Thymus (tissue), 14 donors: Measurements from ENCODE around the gene LDLRAP1. TPM values are rescaled to one million over a fixed set of nuclear protein-coding genes. Genes with fewer than 3 reads are reported as not detected.
A peak's percentile ranks its signal among the peaks of the same experiment; 100 is the strongest.

ENCODE experiments used
- DNase-seq, 9 donors: peaks; one replicate each; pipeline ENCODE4 v3.0.0-alpha.2; 2013; ENCODE audit warnings: low spot score in 9 of 9, low read depth in 6 of 9, missing footprints in 1 of 9
- H3K27ac ChIP-seq, 2 donors: one replicate each; pipeline ENCODE4 v1.5.1; 2013; ENCODE audit warnings: control low read depth in 1 of 2, low read depth in 1 of 2, low read length in 1 of 2, mild to moderate bottlenecking in 1 of 2, moderate library complexity in 1 of 2
- H3K27me3 ChIP-seq, 2 donors: one replicate each; pipeline ENCODE4 v1.5.1; 2013; ENCODE audit warnings: low read length in 1 of 2; ENCODE audit not compliant: control insufficient read depth in 2 of 2, insufficient read depth in 1 of 2
- H3K36me3 ChIP-seq, 2 donors: one replicate each; pipeline ENCODE4 v1.5.1; 2013; ENCODE audit warnings: low read length in 1 of 2, mild to moderate bottlenecking in 1 of 2, moderate library complexity in 1 of 2; ENCODE audit not compliant: control insufficient read depth in 2 of 2, insufficient read depth in 2 of 2
- H3K4me1 ChIP-seq, 2 donors: one replicate each; pipeline ENCODE4 v1.5.1; 2013; ENCODE audit warnings: low read length in 2 of 2; ENCODE audit not compliant: control insufficient read depth in 2 of 2, insufficient read depth in 2 of 2
- H3K4me3 ChIP-seq, 2 donors: one replicate each; pipeline ENCODE4 v1.5.1; 2013; ENCODE audit warnings: low read length in 2 of 2, control low read depth in 1 of 2, mild to moderate bottlenecking in 1 of 2
- H3K9me3 ChIP-seq, 2 donors: one replicate each; pipeline ENCODE4 v1.5.1; 2013; ENCODE audit warnings: low read length in 1 of 2, mild to moderate bottlenecking in 1 of 2; ENCODE audit not compliant: control insufficient read depth in 2 of 2, insufficient read depth in 1 of 2
- WGBS: extraction: QIAGEN DNeasy Blood & Tissue Kit; methylation state at CpG from one replicate; pipeline ENCODE4 v1.1.7; 2013; 5-methylcytosine and 5-hydroxymethylcytosine counted together
- long read RNA-seq, 10 donors: transcript quantifications; one replicate each; lab custom pipeline, GENCODE V29; 2026
- polyA plus RNA-seq: library from polyadenylated mRNA; stranded (reverse); fragments of 200-250 nt; gene quantifications from one replicate; pipeline ENCODE4 v1.2.3, GENCODE V29; 2013
- total RNA-seq: library from RNA; stranded (reverse); fragments of 120-200 nt; gene quantifications from one replicate; pipeline ENCODE4 v1.2.4, GENCODE V29; 2013
- donor health status: healthy.

Gene LDLRAP1
- total RNA-seq (4.3 TPM), polyA plus RNA-seq (31.6 TPM)
- long read RNA-seq, donor 1, result 0 reads
- long read RNA-seq, donor 2, partial matches to known transcripts, result 0 of 4 reads
- long read RNA-seq, donor 2, other reads (novel, unspliced or antisense), result 0 of 4 reads
- long read RNA-seq, donor 3, partial matches to known transcripts, result 0 of 2 reads
- long read RNA-seq, donor 3, other reads (novel, unspliced or antisense), result 0 of 2 reads
- long read RNA-seq, donor 4, result 0 reads
- long read RNA-seq, donor 5, transcript LDLRAP1-201 (9 exons, 2,940 nt), result major isoform, 8 of 10 reads
- long read RNA-seq, donor 5, partial matches to known transcripts, result 0 of 10 reads
- long read RNA-seq, donor 5, other reads (novel, unspliced or antisense), result 0 of 10 reads
- long read RNA-seq, donor 6, partial matches to known transcripts, result 0 of 3 reads
- long read RNA-seq, donor 6, other reads (novel, unspliced or antisense), result 0 of 3 reads
- long read RNA-seq, donor 7, partial matches to known transcripts, result 0 of 1 reads
- long read RNA-seq, donor 7, other reads (novel, unspliced or antisense), result 0 of 1 reads
- long read RNA-seq, donor 8, partial matches to known transcripts, result 0 of 2 reads
- long read RNA-seq, donor 8, other reads (novel, unspliced or antisense), result 0 of 2 reads
- long read RNA-seq, donor 9, result 0 reads
- long read RNA-seq, donor 10, partial matches to known transcripts, result 11 of 12 reads
- long read RNA-seq, donor 10, other reads (novel, unspliced or antisense), result 0 of 12 reads

DNA sequence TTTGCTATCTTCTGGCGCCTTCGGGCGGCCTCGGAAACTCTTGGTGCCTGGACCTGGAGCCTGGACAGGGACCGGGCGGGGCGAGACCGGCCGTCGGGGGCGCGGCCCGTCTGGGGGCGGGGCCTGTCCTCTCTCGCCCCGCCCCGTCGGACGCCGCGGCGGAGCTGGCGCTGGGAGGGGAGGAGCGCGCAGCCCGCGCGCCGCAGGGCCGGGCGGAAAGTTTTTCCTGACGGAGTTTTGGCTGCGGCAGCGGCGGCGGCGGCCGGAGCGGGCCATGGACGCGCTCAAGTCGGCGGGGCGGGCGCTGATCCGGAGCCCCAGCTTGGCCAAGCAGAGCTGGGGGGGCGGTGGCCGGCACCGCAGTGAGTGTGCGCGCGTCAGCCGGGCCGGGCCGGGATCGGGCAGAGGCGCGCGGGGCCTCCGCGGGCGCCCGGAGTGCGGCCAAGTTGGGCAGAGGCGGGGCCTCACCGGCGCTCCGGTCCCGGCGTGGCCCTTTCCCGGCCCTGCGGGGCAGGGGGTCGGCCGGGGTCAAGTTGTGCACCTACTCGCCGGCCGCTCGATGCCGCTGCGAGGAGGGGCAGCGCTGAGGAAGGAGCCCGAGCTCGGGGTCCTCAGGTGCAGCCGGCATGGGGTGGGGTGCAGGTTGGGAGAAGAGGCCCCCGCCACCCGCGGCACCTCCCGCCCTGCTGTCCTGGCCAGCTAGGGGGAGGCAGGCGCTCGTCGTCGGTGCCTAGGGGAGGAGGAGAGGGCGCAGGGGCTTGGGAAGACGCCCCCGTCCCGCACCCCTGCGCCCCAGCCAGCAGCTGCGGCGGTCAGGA, at the start of gene LDLRAP1:
Gene LDLRAP1, plus strand, starts transcription at position 182 of the 818 bp plus-strand sequence. Its CDS starts 93 bp downstream, at position 275.
- Histone ChIP-seq H3K27ac (peak within 1 kb of the TSS in 1 of 2 donors; percentile 52), H3K27me3 (peaks cover 34 to 64% of the 10 kb centered on the region in 2 donors), H3K4me3 (peak within 1 kb of the TSS; percentile 38 to 67), H3K36me3 (no peaks in the 10 kb centered on the region), H3K9me3 (no peaks in the 10 kb centered on the region), H3K4me1 (peaks cover 9 to 10% of the 10 kb centered on the region in 2 donors)
- WGBS, result under 1% methylated on average over 99 of the region's 99 CpGs
- peak in 1 of 9 donors; percentile 51 for DNase-seq

DNA sequence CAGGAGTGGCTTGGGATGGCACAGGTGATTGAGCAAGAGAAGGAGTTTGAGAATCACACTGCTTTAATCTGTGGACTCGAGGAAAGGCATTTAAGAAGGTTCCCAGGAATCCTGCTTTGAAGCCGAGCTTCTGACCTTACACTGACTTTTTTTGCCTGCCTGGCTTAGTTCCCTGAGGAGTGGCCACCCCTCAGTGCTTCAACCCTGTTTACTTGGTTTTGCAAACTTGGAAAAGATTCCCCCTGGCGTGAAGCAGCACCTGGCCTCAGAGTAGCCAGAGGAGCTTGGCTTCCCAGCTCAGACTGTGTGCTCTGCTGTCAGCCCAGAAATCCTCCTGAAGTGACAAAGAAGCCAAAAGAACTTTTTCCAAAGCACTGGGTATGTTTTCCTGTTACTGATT, 48.5 kb upstream of the LDLRAP1 start:
- DNase-seq, result no peak
- Histone ChIP-seq H3K36me3 (peaks cover 59 to 76% of the 10 kb centered on the region in 2 donors), H3K27ac (peak overlapping the region; percentile 18 to 26), H3K9me3 (no peaks in the 10 kb centered on the region), H3K4me3 (no peak overlapping the region), H3K27me3 (no peaks in the 10 kb centered on the region), H3K4me1 (no peaks in the 10 kb centered on the region)
- 93% methylated on average over 3 of the region's 3 CpGs for WGBS

DNA sequence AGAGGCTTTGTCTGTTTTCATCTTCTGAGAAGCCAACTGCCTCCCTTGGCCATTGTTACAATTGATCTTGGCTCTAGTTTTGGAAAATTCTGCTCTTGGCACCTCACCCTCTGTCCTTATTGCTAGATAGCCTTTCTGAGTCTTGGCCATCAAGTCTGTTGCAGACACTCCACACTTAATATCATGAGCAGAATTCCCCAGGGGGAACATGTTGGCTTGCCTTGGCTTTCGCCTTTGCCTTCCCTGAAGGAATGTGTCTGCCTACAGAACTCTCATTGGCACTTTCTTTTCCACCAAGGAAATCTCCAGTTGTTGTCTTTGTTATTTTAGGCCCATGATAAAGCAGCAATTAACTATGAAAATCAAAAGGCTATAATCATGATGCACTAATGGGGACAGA, 42.7 kb upstream of the LDLRAP1 start:
- peaks cover 28 to 49% of the 10 kb centered on the region in 2 donors for H3K36me3 ChIP-seq
- H3K27ac ChIP-seq, result no peak overlapping the region
- WGBS, result 95% methylated on average over 1 of the region's 1 CpG
- H3K9me3 ChIP-seq, result no peaks in the 10 kb centered on the region
- no peak for DNase-seq
- H3K4me3 ChIP-seq, result no peak overlapping the region
- H3K27me3 ChIP-seq, result no peaks in the 10 kb centered on the region
- peaks cover 2 to 14% of the 10 kb centered on the region in 2 donors for H3K4me1 ChIP-seq

DNA sequence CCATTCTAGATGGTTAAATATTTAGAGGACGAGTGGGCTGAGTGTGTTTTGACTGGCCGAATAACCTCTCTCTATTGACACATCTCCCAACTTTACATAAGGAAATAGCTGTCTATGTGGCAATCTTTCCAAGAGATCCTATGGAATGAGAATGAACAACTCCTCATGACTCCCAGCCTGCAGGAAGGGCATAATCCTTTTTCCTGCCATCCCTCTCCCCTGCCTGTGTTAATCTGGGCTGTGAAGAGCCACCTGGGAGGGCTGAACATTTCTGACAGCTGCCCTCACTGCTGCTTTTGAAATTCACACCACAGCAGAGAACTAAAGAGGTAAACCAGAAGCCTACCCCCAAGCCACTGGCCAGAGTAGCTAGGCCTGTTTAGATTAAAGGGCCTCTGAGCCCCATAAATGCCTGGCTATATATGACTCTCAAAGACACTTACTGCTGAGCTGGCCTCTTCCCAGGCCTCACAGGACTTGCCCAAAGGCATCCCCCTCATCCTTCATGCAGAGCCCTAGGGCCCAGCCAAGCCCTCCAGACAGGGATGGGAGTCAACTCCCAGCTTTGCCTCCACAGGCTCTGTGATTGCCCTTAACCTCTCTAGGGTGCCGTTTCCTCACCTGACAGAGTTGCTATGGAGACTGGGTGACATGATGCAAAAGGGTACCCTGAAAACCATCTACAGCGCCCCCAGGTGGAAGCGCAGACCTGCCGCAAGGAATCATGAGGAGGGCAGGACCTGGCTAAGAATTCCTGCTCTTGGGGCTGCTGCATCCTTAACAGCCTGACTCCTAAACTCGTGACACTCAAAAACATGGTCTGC, 42.0 kb upstream of the LDLRAP1 start:
- no peaks in the 10 kb centered on the region for H3K27me3 ChIP-seq
- WGBS, result 95% methylated on average over 7 of the region's 7 CpGs
- peaks cover 0 to 4% of the 10 kb centered on the region in 2 donors for H3K9me3 ChIP-seq
- peaks cover 23 to 44% of the 10 kb centered on the region in 2 donors for H3K36me3 ChIP-seq
- DNase-seq, result no peak
- peaks cover 2 to 22% of the 10 kb centered on the region in 2 donors for H3K4me1 ChIP-seq
- no peak overlapping the region for H3K4me3 ChIP-seq
- H3K27ac ChIP-seq, result no peak overlapping the region

GRCh38 chr1:25502957-25503356, 40.4 kb upstream of the LDLRAP1 start:
- H3K4me3 ChIP-seq, result no peak overlapping the region
- H3K36me3 ChIP-seq, result peaks cover 18 to 33% of the 10 kb centered on the region in 2 donors
- DNase-seq, result no peak
- H3K27me3 ChIP-seq, result no peaks in the 10 kb centered on the region
- peaks cover 0 to 4% of the 10 kb centered on the region in 2 donors for H3K9me3 ChIP-seq
- peak overlapping the region in 1 of 2 donors; percentile 21 for H3K27ac ChIP-seq
- 80% methylated on average over 4 of the region's 4 CpGs for whole genome bisulfite sequencing
- H3K4me1 ChIP-seq, result peaks cover 2 to 24% of the 10 kb centered on the region in 2 donors

DNA sequence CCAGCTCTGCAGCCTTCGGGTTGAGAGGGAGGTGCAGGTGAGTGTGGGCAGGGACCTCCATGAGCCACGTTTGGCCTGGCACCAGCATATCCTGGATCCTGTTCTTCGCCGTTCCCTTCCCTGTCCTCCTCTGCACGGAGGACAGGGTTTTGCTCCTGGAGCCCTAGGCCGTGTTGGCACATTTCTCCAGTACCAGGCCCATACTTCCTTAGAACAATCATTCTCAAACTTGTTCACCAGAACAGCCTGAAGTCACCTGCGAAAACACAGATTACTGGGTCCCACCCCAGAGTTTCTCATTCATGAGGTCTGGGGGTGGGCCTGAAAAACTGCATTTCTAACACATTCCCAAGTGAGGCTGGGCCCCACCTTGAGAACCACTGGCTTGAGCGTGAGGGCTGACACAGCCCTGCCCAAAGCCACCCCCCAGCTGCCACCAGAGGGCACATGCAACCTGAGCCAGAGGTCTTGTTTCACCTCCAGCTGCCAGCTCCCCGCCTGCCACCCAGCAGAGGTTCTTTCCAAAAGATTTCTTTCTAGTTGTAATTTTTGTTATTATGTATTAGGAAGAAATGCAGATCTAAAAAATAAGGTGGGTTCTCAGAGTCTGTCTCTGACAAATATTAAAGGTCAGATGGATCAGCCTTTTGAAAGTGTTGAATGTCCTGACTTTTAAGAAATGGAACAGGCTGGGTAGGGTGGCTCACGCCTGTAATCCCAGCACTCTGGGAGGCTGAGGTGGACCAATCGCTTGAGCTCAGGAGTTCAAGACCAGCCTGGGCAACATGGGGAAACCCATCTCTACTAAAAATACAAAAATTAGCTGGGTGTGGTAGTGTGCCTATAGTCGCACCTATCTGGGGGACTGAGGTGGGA, 39.6 kb upstream of the LDLRAP1 start:
- peak in 8 of 9 donors; percentile 33 to 77 (median 46) for DNase-seq
- peaks cover 0 to 4% of the 10 kb centered on the region in 2 donors for H3K9me3 ChIP-seq
- H3K4me1 ChIP-seq, result peaks cover 2 to 24% of the 10 kb centered on the region in 2 donors
- peak overlapping the region in 1 of 2 donors; percentile 21 for H3K27ac ChIP-seq
- no peaks in the 10 kb centered on the region for H3K27me3 ChIP-seq
- H3K36me3 ChIP-seq, result peaks cover 13 to 25% of the 10 kb centered on the region in 2 donors
- WGBS, result 95% methylated on average over 12 of the region's 12 CpGs
- H3K4me3 ChIP-seq, result no peak overlapping the region

GRCh38 chr1:25504706-25505595, 38.5 kb upstream of the LDLRAP1 start:
- WGBS, result 84% methylated on average over 9 of the region's 9 CpGs
- Histone ChIP-seq H3K36me3 (peaks cover 9 to 21% of the 10 kb centered on the region in 2 donors), H3K9me3 (peaks cover 0 to 4% of the 10 kb centered on the region in 2 donors), H3K27me3 (no peaks in the 10 kb centered on the region), H3K4me1 (peaks cover 2 to 24% of the 10 kb centered on the region in 2 donors), H3K27ac (no peak overlapping the region), H3K4me3 (no peak overlapping the region)
- DNase-seq, result no peak
